Midbrain (tissue), 1 donor: ENCODE data around the gene CCDC136.
A peak's percentile ranks its signal among the peaks of the same experiment; 100 is the strongest.

Experiments
- DNase-seq: peaks from one replicate; lab custom pipeline; 2025; lab: John Stamatoyannopoulos, UW

The CCDC136 gene

DNA sequence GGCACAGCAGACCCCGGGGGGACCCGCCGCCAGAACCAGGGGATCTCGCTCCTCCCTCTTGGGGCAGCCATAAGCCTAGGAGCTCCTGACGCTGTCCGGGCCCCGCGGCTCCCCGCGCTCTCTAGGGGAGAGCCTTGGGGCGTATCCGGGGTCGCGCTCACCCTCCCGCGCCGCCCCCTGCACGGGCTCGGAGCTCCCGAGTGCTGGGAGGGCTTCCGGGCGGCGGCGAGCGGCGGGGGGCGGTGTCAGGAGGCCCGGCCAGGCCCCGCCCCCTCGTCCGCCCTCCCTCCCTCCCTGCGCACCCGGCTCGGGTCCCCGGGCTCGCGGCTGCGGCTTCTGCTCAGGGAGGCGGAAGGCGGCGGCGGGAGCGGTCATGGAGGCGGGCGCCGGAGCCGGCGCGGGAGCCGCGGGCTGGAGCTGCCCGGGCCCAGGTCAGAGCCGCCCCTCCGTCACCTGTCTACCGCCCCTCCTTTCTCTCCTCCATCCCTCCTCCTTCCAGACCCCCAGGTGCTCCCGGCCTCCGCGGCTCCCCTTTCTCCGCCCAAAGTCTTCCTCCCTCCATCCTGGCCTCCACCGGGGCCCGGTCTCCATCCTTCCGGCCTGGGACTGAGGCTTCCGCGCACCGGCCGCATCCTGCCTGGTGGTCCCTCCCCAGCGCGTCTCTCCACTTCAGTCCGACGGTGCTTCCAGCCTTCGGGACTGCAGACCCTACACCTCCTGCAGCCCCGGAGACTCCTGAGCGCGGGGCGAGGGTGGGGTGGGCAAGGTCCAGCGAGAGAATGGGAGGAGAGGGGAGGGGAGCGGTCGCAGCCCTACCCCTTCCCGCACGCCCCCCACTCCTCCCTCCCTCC lies at the start of gene CCDC136:
TSS of gene CCDC136 (plus strand) at position 848 of the 851 bp plus-strand sequence. CDS start 444 bp downstream, outside the sequence.
- peak; percentile 38 for DNase-seq

DNA sequence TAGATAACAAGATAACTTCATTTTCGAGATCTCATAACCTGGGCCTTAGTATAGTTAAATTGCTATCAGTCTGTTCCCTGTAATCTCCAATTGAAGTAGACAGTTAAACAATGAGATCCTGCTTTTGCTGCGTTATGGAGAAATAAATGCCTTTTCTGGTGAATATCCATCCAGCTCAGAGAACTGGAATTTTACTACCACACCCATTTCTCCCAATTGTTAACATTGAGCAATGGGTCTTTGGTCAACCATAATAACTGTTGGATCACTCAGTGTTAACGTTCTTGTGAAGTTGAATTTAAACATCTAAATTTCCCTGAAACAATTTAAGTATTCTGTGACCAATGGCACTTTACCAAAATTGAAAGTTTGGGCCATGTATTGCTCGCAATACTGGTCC lies 49.6 kb upstream of the CCDC136 start:
- DNase-seq = no peak

DNA sequence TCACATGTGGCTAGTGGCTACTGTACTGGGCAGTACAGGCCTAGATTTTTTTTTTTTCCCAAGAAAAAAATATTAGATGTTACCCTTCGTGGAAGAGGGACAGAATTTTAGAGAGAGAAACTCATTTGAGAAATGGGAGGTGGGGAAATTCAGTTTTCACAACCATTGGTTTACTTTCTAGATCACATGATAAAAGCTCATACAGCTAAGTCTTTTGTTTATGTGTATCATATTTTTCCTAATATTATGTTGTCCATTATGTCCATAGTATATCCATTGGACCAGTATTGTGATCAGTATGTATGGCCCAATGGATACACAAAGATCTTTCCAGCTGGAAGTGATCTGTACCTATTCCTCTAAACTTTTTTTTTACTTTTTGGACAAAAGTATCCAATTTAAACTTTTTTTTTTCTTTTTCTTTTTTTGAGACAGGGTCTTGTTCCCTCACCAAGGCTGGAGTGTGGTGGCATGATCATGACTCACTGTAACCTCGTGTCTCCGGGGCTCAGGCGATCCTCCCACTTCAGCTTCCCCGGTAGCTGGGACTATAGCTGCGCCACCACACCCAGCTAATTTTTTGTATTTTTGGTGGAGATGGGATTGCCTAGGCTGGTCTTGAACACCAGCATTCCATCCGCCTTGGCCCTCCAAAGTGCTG lies 48.5 kb upstream of the CCDC136 start:
- no peak for DNase-seq

DNA sequence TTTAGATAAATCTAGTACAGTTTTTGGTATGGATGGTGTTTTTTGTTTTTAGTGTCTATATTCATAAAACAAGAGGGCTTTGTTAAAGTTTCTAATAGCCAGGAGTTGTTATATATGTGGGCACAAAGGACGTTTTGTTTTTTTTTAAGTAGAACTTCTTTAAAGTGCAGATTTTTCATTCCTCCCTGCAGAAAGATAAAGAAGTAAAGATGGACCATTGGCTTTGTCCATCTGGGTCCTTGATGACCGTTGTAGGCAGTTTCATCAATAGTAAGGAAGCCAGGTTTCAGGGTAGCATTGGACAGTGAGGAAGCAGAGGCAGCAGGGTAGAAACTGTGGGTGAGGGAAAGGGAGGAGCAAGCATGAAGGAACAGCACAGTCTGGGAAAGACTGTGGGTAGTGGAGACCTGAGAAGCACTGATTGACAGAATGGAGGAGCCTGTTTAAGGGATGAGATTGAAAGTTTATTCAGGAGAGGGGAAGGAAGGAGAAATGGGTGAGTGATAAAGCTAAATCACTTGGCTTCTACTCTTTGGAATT lies 47.3 kb upstream of the CCDC136 start:
- DNase-seq = no peak

DNA sequence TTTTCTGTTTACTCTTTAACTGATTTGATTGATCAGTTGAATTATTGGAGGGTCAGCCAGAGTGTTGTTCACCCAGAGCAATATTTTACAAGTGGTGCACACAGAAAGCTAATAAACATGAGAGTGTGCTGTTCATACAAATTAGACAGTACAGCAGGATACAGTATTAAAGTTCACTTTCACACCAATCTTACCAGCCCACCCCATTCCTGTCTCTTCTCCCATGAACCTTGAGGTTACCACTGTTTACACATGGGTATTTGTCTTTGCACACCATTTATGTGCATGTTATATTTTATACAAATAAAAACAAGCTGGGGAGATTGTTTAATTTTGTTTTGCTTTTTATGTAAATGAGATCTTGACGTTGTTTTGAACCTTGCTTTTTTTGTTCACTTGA lies 46.1 kb upstream of the CCDC136 start:
- DNase-seq = no peak

GRCh38 chr7:128747327-128748079 lies 44.3 kb upstream of the CCDC136 start:
- DNase-seq = no peak

- DNase-seq = no peak
Measured at GRCh38 chr7:128752251-128752650, 39.5 kb upstream of the CCDC136 start.

DNA sequence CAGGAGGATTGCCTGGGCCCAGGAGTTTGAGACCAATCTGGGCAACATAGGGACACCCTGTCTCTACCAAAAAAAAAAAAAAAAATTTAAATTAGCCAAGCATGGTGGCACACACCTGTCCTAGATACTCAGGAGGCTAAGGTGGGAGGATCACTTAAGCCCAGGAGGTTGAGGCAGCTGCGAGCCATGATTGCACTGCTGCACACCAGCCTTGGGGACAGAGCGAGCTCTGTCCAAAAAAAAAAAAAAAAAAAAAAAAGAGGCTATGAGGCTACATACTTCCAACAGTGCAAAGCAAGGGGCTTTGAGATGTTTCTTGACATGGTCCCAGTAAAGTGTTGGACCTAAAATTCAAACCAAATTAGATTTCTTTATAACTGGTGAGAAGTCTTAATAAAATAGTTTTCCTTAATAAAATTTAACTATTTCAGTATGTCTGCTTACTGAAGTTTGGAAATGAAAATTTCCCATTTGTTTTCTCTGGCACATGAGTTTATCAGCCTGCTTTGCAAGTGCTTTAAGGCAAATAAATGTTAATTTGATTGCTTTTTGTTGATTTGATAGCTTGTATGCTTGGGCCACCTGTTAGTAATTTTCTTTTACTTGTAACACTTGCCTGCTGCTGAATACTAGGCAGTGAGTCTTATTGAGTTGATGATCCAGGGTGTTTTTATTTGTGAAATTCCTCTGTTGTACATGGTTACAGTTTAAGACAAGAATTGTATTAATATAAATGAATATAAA lies 36.5 kb upstream of the CCDC136 start:
- no peak for DNase-seq

GRCh38 chr7:128755819-128756476 lies 35.8 kb upstream of the CCDC136 start:
- DNase-seq = no peak

DNA sequence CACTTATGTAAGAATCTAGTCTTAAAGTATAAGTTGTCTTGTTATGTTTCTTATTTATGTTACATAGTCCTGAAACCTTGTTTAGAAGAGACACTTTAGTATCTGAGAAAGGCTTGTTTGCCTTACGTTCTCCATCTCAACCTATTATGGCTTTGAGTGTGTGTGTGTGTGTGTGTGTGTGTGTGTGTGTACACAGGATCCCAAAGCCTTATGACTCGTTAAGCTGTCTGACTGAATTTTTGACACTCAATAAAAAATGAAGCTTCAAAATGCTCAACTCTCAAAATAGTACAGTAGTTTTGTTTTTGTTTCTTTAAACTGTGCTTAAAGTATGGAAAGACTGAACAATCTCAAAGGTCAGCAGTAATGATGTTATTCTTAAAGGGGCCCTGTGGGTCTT lies 34.6 kb upstream of the CCDC136 start:
- DNase-seq = no peak

DNA sequence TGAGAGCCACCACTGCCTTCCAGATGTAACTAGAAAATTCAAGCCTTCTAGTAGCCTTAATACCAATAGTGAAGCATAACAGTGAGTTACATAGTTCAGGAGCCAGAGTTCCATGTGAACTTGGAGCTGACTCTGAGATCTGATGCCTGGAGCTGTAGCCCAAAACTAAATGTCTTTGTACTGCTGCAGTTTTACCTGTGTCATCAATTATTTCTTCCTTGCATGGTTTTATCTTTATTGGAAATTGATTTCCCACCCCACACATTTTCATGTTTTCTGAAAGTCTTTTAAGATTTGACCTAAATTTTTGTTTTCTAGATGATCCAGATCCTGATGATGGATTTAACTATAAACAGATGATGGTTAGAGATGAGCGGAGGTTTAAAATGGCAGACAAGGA lies 33.2 kb upstream of the CCDC136 start:
- no peak for DNase-seq

DNA sequence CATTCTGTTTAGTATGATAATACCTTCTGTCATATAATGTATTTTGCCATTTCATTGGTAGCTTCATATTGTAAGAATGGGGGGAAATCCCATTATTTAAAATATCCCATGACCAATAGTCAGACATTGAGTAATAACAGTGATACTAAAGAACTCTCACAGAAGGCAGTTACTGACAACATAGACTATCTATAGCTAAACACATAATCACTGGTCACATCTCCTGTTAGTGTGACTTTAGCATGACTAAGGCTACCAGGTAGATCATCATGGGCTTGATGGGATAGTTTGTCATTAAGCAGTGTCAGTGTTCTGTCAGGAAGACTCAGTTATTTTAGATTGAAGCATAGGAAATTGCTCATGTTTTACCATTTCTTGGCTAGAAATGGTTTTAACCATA lies 32.5 kb upstream of the CCDC136 start:
- DNase-seq = no peak

- DNase-seq = no peak
Measured at GRCh38 chr7:128763541-128763940, 28.2 kb upstream of the CCDC136 start.

DNA sequence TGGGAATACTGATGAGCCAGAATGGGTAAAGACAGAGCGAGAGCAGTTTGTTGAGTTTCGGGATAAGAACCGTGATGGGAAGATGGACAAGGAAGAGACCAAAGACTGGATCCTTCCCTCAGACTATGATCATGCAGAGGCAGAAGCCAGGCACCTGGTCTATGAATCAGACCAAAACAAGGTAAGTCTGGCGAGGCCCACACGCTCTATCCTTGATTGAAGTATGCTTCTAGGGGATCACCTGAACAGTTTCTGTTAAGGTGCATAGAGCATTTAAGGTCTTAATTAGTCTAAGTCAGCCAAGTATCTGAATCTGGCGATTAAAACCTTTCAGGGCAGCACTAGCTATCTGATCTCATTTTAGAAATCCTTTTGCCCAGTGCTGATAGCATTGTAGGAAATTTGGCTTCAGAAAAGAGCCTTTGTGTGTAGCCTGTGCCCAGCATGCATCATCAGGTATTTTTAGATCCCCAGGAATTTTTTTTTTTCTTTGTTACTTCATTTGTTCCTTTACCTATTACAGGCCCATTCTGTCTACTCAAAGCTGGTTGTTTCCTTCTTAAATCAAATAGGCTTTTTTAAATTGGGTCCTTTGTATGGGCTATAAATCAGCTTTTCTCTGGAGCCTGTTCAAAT lies 24.2 kb upstream of the CCDC136 start:
- DNase-seq = no peak

- DNase-seq = no peak
Measured at GRCh38 chr7:128770233-128770632, 21.5 kb upstream of the CCDC136 start.

DNA sequence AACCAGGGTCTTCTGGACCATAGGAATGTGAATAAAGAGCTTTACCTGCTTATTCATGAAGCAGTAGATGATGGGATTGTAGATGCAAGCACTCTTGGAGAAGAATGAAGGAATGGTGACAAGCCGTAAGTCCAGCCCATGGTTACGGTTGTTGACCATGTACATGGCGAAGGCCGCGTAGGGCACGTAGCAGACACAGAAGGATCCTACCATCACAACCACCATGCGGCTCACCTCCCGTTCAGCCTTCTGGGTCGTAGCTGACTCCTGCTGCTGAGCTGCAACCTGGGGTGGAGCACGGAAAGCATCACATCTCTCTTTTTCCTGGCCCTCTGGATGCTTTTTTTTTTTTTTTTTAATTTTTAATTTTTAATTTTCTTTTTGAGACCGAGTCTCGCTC lies 18.2 kb upstream of the CCDC136 start:
- no peak for DNase-seq

- DNase-seq = no peak
Measured at GRCh38 chr7:128774029-128774689, 17.6 kb upstream of the CCDC136 start.

GRCh38 chr7:128774921-128775320 lies 16.8 kb upstream of the CCDC136 start:
- DNase-seq = no peak

DNA sequence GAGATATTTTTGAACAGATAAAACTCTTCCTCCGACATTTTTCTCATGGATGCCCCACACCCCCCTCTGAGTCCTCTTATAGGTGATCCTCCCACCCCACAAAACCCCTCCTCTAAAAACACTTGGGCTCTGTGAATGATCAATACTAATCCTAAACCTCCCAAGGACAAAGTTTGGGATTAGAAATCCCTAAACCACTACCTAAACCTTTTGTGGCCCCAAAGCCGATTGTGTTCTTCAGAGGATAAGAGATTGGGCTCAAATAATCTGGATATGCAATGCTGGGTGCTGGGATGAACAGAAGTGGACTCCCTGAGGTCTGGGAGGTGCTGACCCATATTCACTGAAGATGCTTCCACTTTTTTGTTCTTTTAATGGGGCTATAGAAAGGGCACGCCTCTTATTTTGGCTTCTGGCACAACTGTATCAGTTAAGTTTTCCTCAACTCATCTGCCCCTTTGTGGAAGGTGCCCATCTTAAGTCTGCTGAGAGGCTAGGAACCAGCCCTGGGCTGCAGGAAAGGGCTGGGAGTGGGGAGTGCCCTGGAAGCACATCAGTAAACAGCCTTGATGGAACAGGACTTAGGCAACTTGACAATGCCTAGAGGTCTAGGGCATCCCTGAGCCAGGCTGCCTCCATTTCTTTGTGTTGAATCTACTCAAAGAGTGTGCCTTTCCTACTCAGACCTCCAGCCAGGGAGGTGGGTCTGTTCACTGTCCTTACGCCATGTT lies 15.9 kb upstream of the CCDC136 start, which contains the start of gene OPN1SW:
TSS of gene OPN1SW (minus strand) at position 51 of the 731 bp plus-strand sequence. CDS start at position 38, 13 bp downstream.
- DNase-seq = no peak
